IMR-90 (cell line): ENCODE results near the gene ZFP36L1. TPM values are rescaled to one million over a fixed set of nuclear protein-coding genes. Genes with fewer than 3 reads are reported as not detected.
A peak's percentile ranks its signal among the peaks of the same experiment; 100 is the strongest.

ENCODE experiments used
- ATAC-seq: fragments of 200-7000 bp; cut with Tn5 transposase; 2 replicates; pipeline ENCODE4 v1.9.1; 2020; ENCODE audit warnings: low read depth, mild to moderate bottlenecking, moderate library complexity
- BruUV-seq: library from RNA; stranded (reverse); fragments of 400-500 nt; replicated peaks from 2 replicates; lab custom pipeline; 2021; lab: Mats Ljungman, UMichigan
- CTCF ChIA-PET: fragments of 300-600 bp; formaldehyde crosslinking; extraction: SDS; loops from one replicate; lab custom pipeline; 2021; ENCODE audit warnings: antibody characterized with exemption; lab: Yijun Ruan, JAX
- POLR2A ChIA-PET: fragments of 300-600 bp; sonication (Branson Sonifier 250); formaldehyde crosslinking; loops from one replicate; lab custom pipeline; 2022; ENCODE audit warnings: antibody characterized with exemption; ENCODE audit not compliant: unreplicated experiment; lab: Charles Lee
- DNase-seq: peaks from one replicate; pipeline ENCODE4 v3.0.0; 2013
- H2AFZ ChIP-seq: replicated peaks from 2 replicates; pipeline ENCODE3; 2013; ENCODE audit warnings: low read length, mild to moderate bottlenecking; ENCODE audit not compliant: poor library complexity
- H2AK5ac ChIP-seq: 2 replicates; pipeline ENCODE4 v1.6.1; 2013; ENCODE audit warnings: low read depth, low read length, inconsistent platforms
- H2AK9ac ChIP-seq: replicated peaks from 2 replicates; pipeline ENCODE3; 2013; ENCODE audit warnings: mild to moderate bottlenecking, low read depth, low read length, moderate library complexity; ENCODE audit not compliant: poor library complexity
- H2BK120ac ChIP-seq: 2 replicates; pipeline ENCODE4 v1.6.1; 2013; ENCODE audit warnings: low read depth, low read length, inconsistent platforms
- H2BK15ac ChIP-seq: 3 replicates; pipeline ENCODE4 v1.6.1; 2013; ENCODE audit warnings: low read depth, low read length, inconsistent platforms
- H2BK20ac ChIP-seq: 2 replicates; pipeline ENCODE4 v1.6.1; 2013; ENCODE audit warnings: low read depth, mild to moderate bottlenecking, inconsistent platforms, low read length, moderate library complexity
- H2BK5ac ChIP-seq: 2 replicates; pipeline ENCODE4 v1.6.1; 2013; ENCODE audit warnings: mild to moderate bottlenecking, low read depth, low read length, inconsistent platforms; ENCODE audit not compliant: poor library complexity, severe bottlenecking
- H3K14ac ChIP-seq: replicated peaks from 2 replicates; pipeline ENCODE4 v1.6.1; 2013; ENCODE audit warnings: low read depth, low read length, inconsistent platforms
- H3K18ac ChIP-seq: 2 replicates; pipeline ENCODE4 v1.6.1; 2013; ENCODE audit warnings: low read depth, low read length, control low read depth
- H3K23ac ChIP-seq: 2 replicates; pipeline ENCODE4 v1.6.1; 2013; ENCODE audit warnings: low read depth, low read length, inconsistent platforms
- H3K27ac ChIP-seq: 2 replicates; pipeline ENCODE4 v1.5.1; 2013; ENCODE audit warnings: mild to moderate bottlenecking, control low read depth, low read length; ENCODE audit not compliant: insufficient read depth
- H3K27me3 ChIP-seq: 2 replicates; pipeline ENCODE4 v1.6.1; 2013; ENCODE audit warnings: low read length; ENCODE audit not compliant: control insufficient read depth, insufficient read depth
- H3K36me3 ChIP-seq: 2 replicates; pipeline ENCODE4 v1.6.1; 2013; ENCODE audit warnings: low read length, mixed read lengths; ENCODE audit not compliant: control insufficient read depth, insufficient read depth
- H3K4ac ChIP-seq: 2 replicates; pipeline ENCODE4 v1.6.1; 2013; ENCODE audit warnings: low read depth, low read length, inconsistent platforms
- H3K4me1 ChIP-seq: 2 replicates; pipeline ENCODE4 v1.6.1; 2013; ENCODE audit warnings: low read length, mixed read lengths; ENCODE audit not compliant: control insufficient read depth, insufficient read depth
- H3K4me2 ChIP-seq: 2 replicates; pipeline ENCODE4 v1.6.1; 2013; ENCODE audit warnings: low read depth, mild to moderate bottlenecking, control low read depth, low read length, moderate library complexity
- H3K4me3 ChIP-seq: 2 replicates; pipeline ENCODE4 v1.5.1; 2013; ENCODE audit warnings: low read depth, mild to moderate bottlenecking, control low read depth, low read length, moderate library complexity; ENCODE audit not compliant: insufficient read depth
- H3K56ac ChIP-seq: 2 replicates; pipeline ENCODE4 v1.6.1; 2013; ENCODE audit warnings: low read length, inconsistent platforms; ENCODE audit not compliant: insufficient read depth; ENCODE audit errors: extremely low read depth
- H3K79me1 ChIP-seq, 2 experiments: 2 replicates each; pipeline ENCODE4 v1.6.1; 2013; ENCODE audit warnings: low read length in 2 of 2, inconsistent platforms in 1 of 2, low read depth in 1 of 2
- H3K9ac ChIP-seq: 2 replicates; pipeline ENCODE4 v1.6.1; 2013; ENCODE audit warnings: low read depth, low read length, control low read depth
- H3K9me1 ChIP-seq: 2 replicates; pipeline ENCODE4 v1.6.1; 2013; ENCODE audit warnings: low read length, inconsistent platforms; ENCODE audit not compliant: insufficient read depth
- H3K9me3 ChIP-seq: 2 replicates; pipeline ENCODE4 v1.6.1; 2013; ENCODE audit warnings: low read length; ENCODE audit not compliant: control insufficient read depth, insufficient read depth
- H4K20me1 ChIP-seq: 2 replicates; pipeline ENCODE4 v1.6.1; 2013; ENCODE audit warnings: low read length, inconsistent platforms; ENCODE audit not compliant: insufficient read depth
- H4K5ac ChIP-seq: 2 replicates; pipeline ENCODE4 v1.6.1; 2013; ENCODE audit warnings: mild to moderate bottlenecking, low read depth, low read length, control low read depth
- H4K8ac ChIP-seq, 2 experiments: 2 replicates each; pipeline ENCODE4 v1.6.1; 2013; ENCODE audit warnings: low read depth in 2 of 2, low read length in 2 of 2, control low read depth in 1 of 2, inconsistent platforms in 1 of 2
- H4K91ac ChIP-seq: 2 replicates; pipeline ENCODE4 v1.6.1; 2013; ENCODE audit warnings: low read depth, low read length, inconsistent platforms; ENCODE audit not compliant: insufficient read depth
- BHLHE40 ChIP-seq: fragments of 150-350 bp; IDR thresholded peaks from 2 replicates; pipeline ENCODE4 v1.6.1; 2016; ENCODE audit warnings: mild to moderate bottlenecking, low read depth, low read length
- CEBPB ChIP-seq: IDR thresholded peaks from 2 replicates; pipeline ENCODE4 v1.6.1; 2012; ENCODE audit warnings: low read depth, low read length, improper control_type of control experiment
- CHD1 ChIP-seq: IDR thresholded peaks from 2 replicates; pipeline ENCODE4 v1.6.1; 2012; ENCODE audit warnings: low read depth, low read length, improper control_type of control experiment
- ELK1 ChIP-seq: fragments of 150-350 bp; IDR thresholded peaks from 2 replicates; pipeline ENCODE4 v1.6.1; 2016; ENCODE audit warnings: low read depth, mild to moderate bottlenecking, low read length, moderate library complexity, borderline replicate concordance
- FOS ChIP-seq: fragments of 150-350 bp; IDR thresholded peaks from 2 replicates; pipeline ENCODE4 v1.6.1; 2016; ENCODE audit warnings: low read depth, low read length
- RAD21 ChIP-seq: IDR thresholded peaks from 2 replicates; pipeline ENCODE4 v1.6.1; 2012; ENCODE audit warnings: low read length, improper control_type of control experiment
- RCOR1 ChIP-seq: IDR thresholded peaks from 2 replicates; pipeline ENCODE4 v1.6.1; 2012; ENCODE audit warnings: mild to moderate bottlenecking, low read length, improper control_type of control experiment; ENCODE audit not compliant: insufficient replicate concordance
- RFX5 ChIP-seq: IDR thresholded peaks from 2 replicates; pipeline ENCODE4 v1.8.0; 2012; ENCODE audit warnings: low read depth, mild to moderate bottlenecking, low read length, moderate library complexity
- SMC3 ChIP-seq: fragments of 150-350 bp; IDR thresholded peaks from 2 replicates; pipeline ENCODE4 v1.6.1; 2016; ENCODE audit warnings: low read depth, mild to moderate bottlenecking, antibody characterized with exemption, low read length, moderate library complexity
- USF2 ChIP-seq: fragments of 150-350 bp; IDR thresholded peaks from 2 replicates; pipeline ENCODE4 v1.6.1; 2017; ENCODE audit warnings: mild to moderate bottlenecking, antibody characterized with exemption, low read length, low read depth
- WGBS, 2 experiments: methylation state at CpG; one replicate each; pipeline versions ENCODE4 v1.1.5 to v1.1.7; 2013; ENCODE audit warnings: missing lambda C conversion rate in 2 of 2; ENCODE audit not compliant: insufficient read length in 1 of 2; ENCODE audit errors: extremely low coverage in 2 of 2; 5-methylcytosine and 5-hydroxymethylcytosine counted together
- dilution Hi-C: fragments of 300-500 bp; cut with HindIII; formaldehyde crosslinking; loops from one replicate; pipeline ENCODE4 v1.14.3; 2018; ENCODE audit warnings: low sequenced_read_pairs; ENCODE audit not compliant: unreplicated experiment
- in situ Hi-C: fragments of 300-500 bp; cut with MboI; formaldehyde crosslinking; loops from 3 replicates; pipeline ENCODE4 v1.14.3; 2019; ENCODE audit warnings: low sequenced_read_pairs, inconsistent platforms, mixed read lengths
- intact Hi-C: fragments of 100-400 bp; cut with micrococcal nuclease; formaldehyde crosslinking; loops from 2 replicates; pipeline ENCODE4 v1.10.0; 2022
- polyA plus RNA-seq, 3 experiments: library from polyadenylated mRNA; depleted of rRNA; stranded (reverse); fragments of >200 nt; gene quantifications; 2 replicates each; pipeline ENCODE4 v1.2.3, GENCODE V29; 2012; ENCODE audit warnings: low replicate concordance in 1 of 3
- total RNA-seq: library from RNA; depleted of rRNA; stranded (reverse); fragments of >200 nt; gene quantifications from 2 replicates; pipeline ENCODE4 v1.2.3, GENCODE V29; 2012
- TF ChIP-seq, protein P1 (sequence below): conservative IDR thresholded peaks from 2 replicates; pipeline ENCODE4 v1.5.1; 2012; ENCODE audit warnings: mild to moderate bottlenecking, low read depth, low read length, improper control_type of control experiment

ZFP36L1 gene
- total and polyA plus RNA-seq, 2 of the 4 experiments (the other 2 are of a cell fraction), result 6.5 to 140 TPM

- Histone ChIP-seq H3K4me1 (no peaks in the 10 kb centered on the region), H3K14ac (no peak overlapping the region), H3K9me1 (peaks cover 5% of the 10 kb centered on the region; the same call in 1 of the 2 replicates), H2AK9ac (peak overlapping the region; percentile 17), H2AFZ (peak overlapping the region; percentile 73), H2AK5ac (no peak overlapping the region), H2BK20ac (no peak overlapping the region), H4K91ac (no peak overlapping the region), H4K20me1 (no peaks in the 10 kb centered on the region), H3K4me3 (no peak overlapping the region), H3K56ac (no peak overlapping the region), H3K9me3 (no peaks in the 10 kb centered on the region), H2BK120ac (no peak overlapping the region), H3K27ac (no peak overlapping the region), H3K4me2 (no peak overlapping the region), H3K4ac (no peak overlapping the region), H4K5ac (no peak overlapping the region), H3K9ac (no peak overlapping the region), H3K23ac (no peak overlapping the region), H4K8ac (no peak overlapping the region), H3K79me1 (no peaks in the 10 kb centered on the region), H3K18ac (no peak overlapping the region), H2BK15ac (no peak overlapping the region), H3K36me3 (no peaks in the 10 kb centered on the region), H2BK5ac (no peak overlapping the region), H3K27me3 (no peaks in the 10 kb centered on the region)
- POLR2A ChIA-PET, result no interaction called here
- dilution Hi-C loops, result no loop called here
- in situ Hi-C loops, result loop anchor here (5.0 kb wide), 1 partner anchor 890 kb away; no protein-coding TSS in a partner anchor
- intact Hi-C loops, result no loop called here
- no peak for ATAC-seq
- CTCF ChIA-PET, result no interaction called here
- 100% methylated on average over 1 of the region's 4 CpGs; no CpG with 5 or more reads in 1 of the 2 experiments for WGBS, 2 experiments
- DNase-seq, result no peak
- BruUV-seq, result no TSS peak
- TF ChIP-seq RFX5, result no peak
- TF ChIP-seq, protein P1, sequence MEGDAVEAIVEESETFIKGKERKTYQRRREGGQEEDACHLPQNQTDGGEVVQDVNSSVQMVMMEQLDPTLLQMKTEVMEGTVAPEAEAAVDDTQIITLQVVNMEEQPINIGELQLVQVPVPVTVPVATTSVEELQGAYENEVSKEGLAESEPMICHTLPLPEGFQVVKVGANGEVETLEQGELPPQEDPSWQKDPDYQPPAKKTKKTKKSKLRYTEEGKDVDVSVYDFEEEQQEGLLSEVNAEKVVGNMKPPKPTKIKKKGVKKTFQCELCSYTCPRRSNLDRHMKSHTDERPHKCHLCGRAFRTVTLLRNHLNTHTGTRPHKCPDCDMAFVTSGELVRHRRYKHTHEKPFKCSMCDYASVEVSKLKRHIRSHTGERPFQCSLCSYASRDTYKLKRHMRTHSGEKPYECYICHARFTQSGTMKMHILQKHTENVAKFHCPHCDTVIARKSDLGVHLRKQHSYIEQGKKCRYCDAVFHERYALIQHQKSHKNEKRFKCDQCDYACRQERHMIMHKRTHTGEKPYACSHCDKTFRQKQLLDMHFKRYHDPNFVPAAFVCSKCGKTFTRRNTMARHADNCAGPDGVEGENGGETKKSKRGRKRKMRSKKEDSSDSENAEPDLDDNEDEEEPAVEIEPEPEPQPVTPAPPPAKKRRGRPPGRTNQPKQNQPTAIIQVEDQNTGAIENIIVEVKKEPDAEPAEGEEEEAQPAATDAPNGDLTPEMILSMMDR, result no peak
- no peak for TF ChIP-seq SMC3
- TF ChIP-seq FOS, result no peak
- no peak for TF ChIP-seq CHD1
- TF ChIP-seq ELK1, result no peak
- TF ChIP-seq BHLHE40, result no peak
- TF ChIP-seq CEBPB, result no peak
- no peak for TF ChIP-seq RAD21
- no peak for TF ChIP-seq RCOR1
- TF ChIP-seq USF2, result no peak
These were observed 29.3 kb upstream of the ZFP36L1 start for GRCh38 chr14:68822132-68822651.
